AG10803 (cell line): ENCODE measurements around the gene TRIM34.

Experiments used
- DNase-seq: peaks from one replicate; pipeline ENCODE4 v3.0.0; 2010; ENCODE audit warnings: low read depth
- H3K4me3 ChIP-seq: 2 replicates; pipeline ENCODE4 v1.5.1; 2011; ENCODE audit warnings: mild to moderate bottlenecking, low read length, control low read depth
- TF ChIP-seq, protein P1 (sequence below): conservative IDR thresholded peaks from 2 replicates; pipeline ENCODE4 v1.5.1; 2011; ENCODE audit warnings: mild to moderate bottlenecking, low read length, control low read depth, inconsistent platforms

The TRIM34 gene

DNA sequence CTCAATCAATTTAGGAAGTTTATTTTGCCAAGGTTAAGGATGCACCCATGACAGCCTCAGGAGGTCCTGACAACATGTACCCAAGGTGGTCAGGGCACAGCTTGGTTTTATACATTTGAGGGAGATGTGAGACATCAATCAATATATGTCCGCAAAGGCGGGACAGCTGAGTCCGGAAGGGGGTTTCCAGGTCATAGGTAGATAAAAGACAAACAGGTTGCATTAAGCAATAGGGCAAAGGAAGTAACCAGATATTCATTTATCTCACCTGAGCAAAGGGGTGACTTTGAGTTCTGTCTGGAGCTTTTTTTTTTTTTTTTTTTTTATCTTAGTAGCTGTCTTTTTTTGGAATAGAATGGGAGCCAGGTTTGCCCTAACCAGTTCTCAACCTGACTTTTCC is 2.0 kb upstream of the TRIM34 start:
- no peak for DNase-seq
- no peak overlapping the region for H3K4me3 ChIP-seq
- TF ChIP-seq, protein P1, sequence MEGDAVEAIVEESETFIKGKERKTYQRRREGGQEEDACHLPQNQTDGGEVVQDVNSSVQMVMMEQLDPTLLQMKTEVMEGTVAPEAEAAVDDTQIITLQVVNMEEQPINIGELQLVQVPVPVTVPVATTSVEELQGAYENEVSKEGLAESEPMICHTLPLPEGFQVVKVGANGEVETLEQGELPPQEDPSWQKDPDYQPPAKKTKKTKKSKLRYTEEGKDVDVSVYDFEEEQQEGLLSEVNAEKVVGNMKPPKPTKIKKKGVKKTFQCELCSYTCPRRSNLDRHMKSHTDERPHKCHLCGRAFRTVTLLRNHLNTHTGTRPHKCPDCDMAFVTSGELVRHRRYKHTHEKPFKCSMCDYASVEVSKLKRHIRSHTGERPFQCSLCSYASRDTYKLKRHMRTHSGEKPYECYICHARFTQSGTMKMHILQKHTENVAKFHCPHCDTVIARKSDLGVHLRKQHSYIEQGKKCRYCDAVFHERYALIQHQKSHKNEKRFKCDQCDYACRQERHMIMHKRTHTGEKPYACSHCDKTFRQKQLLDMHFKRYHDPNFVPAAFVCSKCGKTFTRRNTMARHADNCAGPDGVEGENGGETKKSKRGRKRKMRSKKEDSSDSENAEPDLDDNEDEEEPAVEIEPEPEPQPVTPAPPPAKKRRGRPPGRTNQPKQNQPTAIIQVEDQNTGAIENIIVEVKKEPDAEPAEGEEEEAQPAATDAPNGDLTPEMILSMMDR, result no peak

DNA sequence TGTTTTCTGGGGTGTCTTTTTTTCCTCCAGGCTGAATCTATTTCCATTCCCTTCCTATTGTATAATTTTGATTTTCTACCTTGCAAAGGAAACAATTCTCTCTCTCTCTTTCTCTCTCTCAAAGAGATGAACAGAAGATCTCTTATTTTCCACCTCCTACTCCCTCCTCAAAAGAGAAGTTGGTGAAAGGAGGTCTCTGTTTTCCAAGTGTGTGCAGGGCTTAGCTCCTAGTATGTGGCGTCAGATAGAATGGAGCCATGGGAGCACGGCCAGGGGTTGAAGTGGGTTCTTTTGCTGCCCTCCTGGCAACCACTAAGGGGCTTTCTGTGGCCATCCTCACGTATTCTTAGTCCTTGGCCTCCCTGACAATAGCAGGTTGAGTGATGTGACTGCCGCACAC is 480 bp downstream of the TRIM34 start:
- no peak for DNase-seq
- TF ChIP-seq, protein P1, result no peak
- H3K4me3 ChIP-seq, result peak overlapping the region; percentile 66

DNA sequence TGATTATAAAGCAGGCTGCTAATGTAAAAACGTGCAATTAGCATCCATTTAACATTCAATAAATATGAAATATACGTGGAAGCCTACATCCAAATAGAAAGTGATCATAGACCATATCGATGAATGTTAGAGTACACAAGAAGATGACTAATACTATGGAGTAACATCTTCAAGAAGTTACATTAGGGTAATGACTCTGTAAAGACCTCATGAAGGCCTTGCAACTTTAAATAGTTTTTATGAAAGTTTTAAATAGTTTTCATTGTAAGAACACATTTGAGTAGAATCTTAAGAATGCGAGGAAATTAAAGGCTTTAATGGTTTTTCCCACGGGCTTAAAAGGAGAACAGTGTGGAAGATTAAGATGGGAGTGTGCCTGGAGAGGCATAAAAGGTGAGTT is 1.4 kb downstream of the TRIM34 start:
- TF ChIP-seq, protein P1, result no peak
- H3K4me3 ChIP-seq, result no peak overlapping the region
- peak; percentile 72 for DNase-seq

DNA sequence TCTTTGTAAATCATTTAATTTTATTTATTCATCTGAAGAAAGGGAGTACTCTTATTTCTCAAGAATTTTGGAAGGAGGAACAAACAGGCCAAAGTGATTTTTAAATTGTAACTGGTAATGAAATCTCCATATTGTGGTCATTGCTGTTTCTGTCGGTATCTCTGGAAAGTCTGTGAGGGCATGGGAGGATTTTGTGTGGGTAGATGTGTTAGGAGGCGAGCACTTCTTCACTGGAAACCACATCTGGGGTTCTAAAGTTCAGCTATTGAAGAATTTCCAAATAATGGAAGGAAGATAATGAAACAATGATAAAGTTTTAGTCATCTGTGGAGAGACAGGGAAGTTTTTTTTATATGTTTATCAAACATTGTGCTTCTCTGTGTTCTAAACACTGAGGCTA is 6.6 kb downstream of the TRIM34 start:
- no peak for DNase-seq
- TF ChIP-seq, protein P1, result no peak
- H3K4me3 ChIP-seq, result no peak overlapping the region

DNA sequence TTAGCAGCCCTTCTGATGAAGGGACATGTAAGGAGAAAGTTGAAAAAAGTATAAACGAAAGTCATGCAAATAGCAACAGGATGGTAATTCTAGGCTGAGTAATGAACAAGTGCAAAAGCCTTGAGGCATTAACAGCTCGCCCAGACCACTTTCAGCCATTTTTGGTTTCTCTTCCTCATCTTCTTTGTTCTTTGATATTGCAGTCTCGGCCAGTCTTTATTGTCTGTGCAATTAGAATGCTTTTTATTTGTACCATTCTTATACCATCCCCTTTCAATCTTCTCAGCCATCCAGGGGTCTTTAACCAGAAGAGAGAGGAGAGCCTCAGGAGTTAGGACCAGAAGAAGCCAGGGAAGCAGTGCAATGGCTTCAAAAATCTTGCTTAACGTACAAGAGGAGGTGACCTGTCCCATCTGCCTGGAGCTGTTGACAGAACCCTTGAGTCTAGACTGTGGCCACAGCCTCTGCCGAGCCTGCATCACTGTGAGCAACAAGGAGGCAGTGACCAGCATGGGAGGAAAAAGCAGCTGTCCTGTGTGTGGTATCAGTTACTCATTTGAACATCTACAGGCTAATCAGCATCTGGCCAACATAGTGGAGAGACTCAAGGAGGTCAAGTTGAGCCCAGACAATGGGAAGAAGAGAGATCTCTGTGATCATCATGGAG is 7.3 kb downstream of the TRIM34 start:
- TF ChIP-seq, protein P1, result no peak
- DNase-seq, result no peak
- no peak overlapping the region for H3K4me3 ChIP-seq

DNA sequence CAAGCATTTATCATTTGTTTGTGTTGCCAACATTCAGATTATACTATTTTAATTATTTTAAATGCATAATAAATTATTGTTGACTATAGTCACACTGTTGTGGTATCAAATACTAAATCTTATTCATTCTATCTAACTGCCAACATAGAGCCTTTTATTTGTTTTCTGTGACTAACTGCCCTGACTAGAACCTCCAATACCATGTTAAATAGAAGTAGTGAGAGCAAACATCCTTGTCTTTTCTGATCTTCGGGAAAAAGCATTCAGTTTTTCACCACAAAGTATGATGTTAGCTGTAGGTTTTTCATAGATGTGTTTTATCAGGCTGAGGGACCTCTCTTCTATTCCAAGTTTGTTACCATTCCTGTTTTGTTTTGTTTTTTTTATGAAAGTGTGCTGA is 15.2 kb downstream of the TRIM34 start:
- no peak overlapping the region for H3K4me3 ChIP-seq
- TF ChIP-seq, protein P1, result no peak
- no peak for DNase-seq

DNA sequence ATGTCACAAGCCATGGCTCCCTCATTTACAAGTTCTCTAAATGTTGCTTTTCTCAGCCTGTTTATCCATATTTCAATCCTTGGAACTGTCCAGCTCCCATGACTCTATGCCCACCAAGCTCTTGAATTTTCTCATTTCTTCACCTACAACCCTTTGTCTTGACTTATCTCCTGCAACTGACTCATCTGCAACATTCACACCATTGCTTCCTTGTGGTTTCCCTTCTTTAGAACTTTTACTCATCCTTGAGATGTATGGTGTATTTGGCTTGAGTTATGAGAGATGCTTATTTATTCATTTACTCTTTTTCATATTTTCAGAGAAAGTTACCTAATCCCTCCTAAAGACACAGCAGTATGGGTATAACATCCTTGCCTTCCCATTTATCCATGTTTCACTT is 18.8 kb downstream of the TRIM34 start:
- TF ChIP-seq, protein P1, result no peak
- no peak for DNase-seq
- H3K4me3 ChIP-seq, result no peak overlapping the region
